Measurements from ENCODE around the gene PIK3C2G. TPM values are rescaled to one million over a fixed set of nuclear protein-coding genes. Genes with fewer than 3 reads are reported as not detected.

PIK3C2G gene
- total and polyA plus RNA-seq, 2 of the 13 experiments (the other 11 are each of a cell fraction or from before 2014, with no cell fraction given) = not detected

DNA sequence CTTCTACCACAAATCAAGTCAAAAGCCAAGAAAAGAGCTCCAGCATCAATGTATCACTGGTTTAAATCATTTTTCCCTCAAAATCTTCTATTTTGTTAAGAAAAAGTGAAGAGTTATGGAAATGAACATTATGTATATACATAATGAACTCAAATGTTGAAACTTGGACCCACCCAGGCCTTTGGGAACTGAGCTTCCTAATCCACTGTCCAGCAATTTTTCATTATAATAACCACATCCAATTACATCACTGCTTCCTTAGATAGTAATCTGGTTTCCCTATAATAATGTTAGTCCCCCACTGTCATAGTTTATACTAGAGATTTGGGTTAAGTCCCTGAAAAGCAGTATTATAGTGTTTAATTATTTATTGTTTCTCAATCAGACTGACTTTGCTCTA lies 170.9 kb downstream of the PIK3C2G start:
- TF ChIP-seq SIN3A (IDR thresholded peaks at IDR 0.05; ENCODE audit: borderline replicate concordance, low read depth, low read length) (no peak), RFX5 (IDR thresholded peaks at IDR 0.05; ENCODE audit: low read depth, low read length) (no peak), SALL2 (CRISPR knock-in tag; IDR thresholded peaks at IDR 0.05) (no peak)
- Histone ChIP-seq H3K4me3 (replicated peaks in 1 of 3; ENCODE audit: insufficient read depth in 1 of 3, low read depth in 2 of 3, low read length in 3 of 3) (no peak overlapping the region), H3K36me3 (replicated peaks in 1 of 2; ENCODE audit: control insufficient read depth in 1 of 2, insufficient read depth in 2 of 2, low read length in 2 of 2) (no peaks in the 10 kb centered on the region), H3K27me3 (ENCODE audit: control insufficient read depth in 1 of 2, insufficient read depth in 2 of 2, low read length in 2 of 2) (no peaks in the 10 kb centered on the region), H3K79me2 (ENCODE audit: insufficient read depth, low read length) (no peaks in the 10 kb centered on the region), H3K4me1 (ENCODE audit: insufficient read depth, low read length) (no peaks in the 10 kb centered on the region), H2AFZ (ENCODE audit: low read length) (no peak overlapping the region), H4K20me1 (ENCODE audit: insufficient read depth, low read length) (no peaks in the 10 kb centered on the region), H3K9me3 (ENCODE audit: low read length) (no peaks in the 10 kb centered on the region), H3K4me2 (ENCODE audit: low read depth, low read length) (no peak overlapping the region), H3K9ac (ENCODE audit: insufficient read depth, low read depth, low read length) (no peak overlapping the region), H3K27ac (ENCODE audit: extremely low read length, insufficient read depth, low read length) (no peak overlapping the region)
- ChIA-PET POLR2A (no interaction called here), CTCF (ENCODE audit: low intra/inter-chr PET ratio, low total read pairs) (no interaction called here)
- in situ Hi-C loops (cut with HindIII; ENCODE audit: extremely low pct_ligation_motif_present, low pct_unique_long_range_greater_than_20kb) = loop anchor here (25.0 kb wide), 2 partner anchors 755 to 855 kb away; no protein-coding TSS in a partner anchor
- BruUV-seq (replicated peaks) = no TSS peak
- ATAC-seq (no peak), DNase-seq (ENCODE audit: low spot score) (no peak), FAIRE-seq (no peak)
- intact Hi-C loops (cut with micrococcal nuclease; ENCODE audit: unreplicated experiment) = loop anchor here (10.0 kb wide), 1 partner anchor 433 kb away; no protein-coding TSS in a partner anchor

DNA sequence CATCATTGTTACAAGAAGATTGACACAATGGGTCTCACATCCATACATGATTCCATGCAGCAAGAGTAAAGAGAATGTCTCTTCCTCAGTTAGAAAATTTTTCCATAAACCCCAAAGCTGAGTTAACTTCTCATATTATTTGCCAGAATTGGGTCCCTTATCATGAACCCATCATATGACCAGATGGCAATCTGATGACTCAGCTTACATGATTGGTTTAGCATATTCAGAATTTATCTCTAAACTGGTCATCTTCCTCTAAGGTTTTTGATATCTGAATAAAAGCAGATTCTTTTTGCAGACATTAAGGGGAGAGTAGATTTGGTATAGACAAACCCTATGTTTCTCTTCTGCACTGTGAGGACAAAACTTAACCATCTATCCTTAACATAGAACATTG lies 174.9 kb downstream of the PIK3C2G start:
- ChIA-PET CTCF (ENCODE audit: low intra/inter-chr PET ratio, low total read pairs) (no interaction called here), POLR2A (no interaction called here)
- no peaks in the 10 kb centered on the region for H4K20me1 ChIP-seq (ENCODE audit: insufficient read depth, low read length)
- H3K4me1 ChIP-seq (ENCODE audit: insufficient read depth, low read length) = no peaks in the 10 kb centered on the region
- H3K4me2 ChIP-seq (ENCODE audit: low read depth, low read length) = no peak overlapping the region
- TF ChIP-seq MAFF (IDR thresholded peaks at IDR 0.05; ENCODE audit: low read depth, low read length) = peak; percentile 45; the same call in 1 of the 2 replicates
- TF ChIP-seq, protein P1, sequence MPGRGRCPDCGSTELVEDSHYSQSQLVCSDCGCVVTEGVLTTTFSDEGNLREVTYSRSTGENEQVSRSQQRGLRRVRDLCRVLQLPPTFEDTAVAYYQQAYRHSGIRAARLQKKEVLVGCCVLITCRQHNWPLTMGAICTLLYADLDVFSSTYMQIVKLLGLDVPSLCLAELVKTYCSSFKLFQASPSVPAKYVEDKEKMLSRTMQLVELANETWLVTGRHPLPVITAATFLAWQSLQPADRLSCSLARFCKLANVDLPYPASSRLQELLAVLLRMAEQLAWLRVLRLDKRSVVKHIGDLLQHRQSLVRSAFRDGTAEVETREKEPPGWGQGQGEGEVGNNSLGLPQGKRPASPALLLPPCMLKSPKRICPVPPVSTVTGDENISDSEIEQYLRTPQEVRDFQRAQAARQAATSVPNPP (CRISPR knock-in tag; IDR thresholded peaks at IDR 0.05) = no peak
- peak; percentile 51 to 76; a peak in 3 of 4 replicates for TF ChIP-seq MAFK (conservative IDR thresholded peaks at IDR 0.05 in 1 of 2, IDR thresholded peaks at IDR 0.05 in 1 of 2; ENCODE audit: low read length in 2 of 2)
- H3K36me3 ChIP-seq (replicated peaks in 1 of 2; ENCODE audit: control insufficient read depth in 1 of 2, insufficient read depth in 2 of 2, low read length in 2 of 2) = no peaks in the 10 kb centered on the region
- no peaks in the 10 kb centered on the region for H3K79me2 ChIP-seq (ENCODE audit: insufficient read depth, low read length)
- FAIRE-seq (no peak), DNase-seq (ENCODE audit: low spot score) (no peak), ATAC-seq (no peak)
- no peak overlapping the region for H2AFZ ChIP-seq (ENCODE audit: low read length)
- no peak overlapping the region for H3K4me3 ChIP-seq (replicated peaks in 1 of 3; ENCODE audit: insufficient read depth in 1 of 3, low read depth in 2 of 3, low read length in 3 of 3)
- no TSS peak for BruUV-seq (replicated peaks)
- H3K9ac ChIP-seq (ENCODE audit: insufficient read depth, low read depth, low read length) = no peak overlapping the region
- intact Hi-C loops (cut with micrococcal nuclease; ENCODE audit: unreplicated experiment) = loop anchor here (10.0 kb wide), 1 partner anchor 429 kb away; no protein-coding TSS in a partner anchor
- H3K27ac ChIP-seq (ENCODE audit: extremely low read length, insufficient read depth, low read length) = no peak overlapping the region
- in situ Hi-C loops (cut with HindIII; ENCODE audit: extremely low pct_ligation_motif_present, low pct_unique_long_range_greater_than_20kb) = loop anchor here (25.0 kb wide), 2 partner anchors 751 to 851 kb away; no protein-coding TSS in a partner anchor
- no peaks in the 10 kb centered on the region for H3K27me3 ChIP-seq (ENCODE audit: control insufficient read depth in 1 of 2, insufficient read depth in 2 of 2, low read length in 2 of 2)
- no peaks in the 10 kb centered on the region for H3K9me3 ChIP-seq (ENCODE audit: low read length)
